PC-9 (cell line): ENCODE data around the gene ESRP2.

Source experiments
- CTCF ChIP-seq: fragments of 200-600 bp; sonication (generic); conservative IDR thresholded peaks from 2 replicates; pipeline ENCODE4 v1.6.1; 2017; ENCODE audit warnings: mixed run types, antibody characterized with exemption, mild to moderate bottlenecking, moderate library complexity
- EZH2 ChIP-seq: fragments of 200-600 bp; sonication (generic); IDR thresholded peaks from 2 replicates; pipeline ENCODE4 v1.8.0; 2017; ENCODE audit warnings: antibody characterized with exemption, low read depth

GRCh38 chr16:68263559-68264127 is 27.7 kb upstream of the ESRP2 start:
- TF ChIP-seq CTCF (no peak), EZH2 (no peak)
